CD4-positive, alpha-beta T cell treated with Interleukin-4 for 4 hours (primary cell): ENCODE measurements around the gene TXNRD2.
A peak's percentile ranks its signal among the peaks of the same experiment; 100 is the strongest.

Source experiments
- DNase-seq: peaks from one replicate; pipeline ENCODE4 v3.0.0-alpha.2; 2020

TXNRD2 gene

DNA sequence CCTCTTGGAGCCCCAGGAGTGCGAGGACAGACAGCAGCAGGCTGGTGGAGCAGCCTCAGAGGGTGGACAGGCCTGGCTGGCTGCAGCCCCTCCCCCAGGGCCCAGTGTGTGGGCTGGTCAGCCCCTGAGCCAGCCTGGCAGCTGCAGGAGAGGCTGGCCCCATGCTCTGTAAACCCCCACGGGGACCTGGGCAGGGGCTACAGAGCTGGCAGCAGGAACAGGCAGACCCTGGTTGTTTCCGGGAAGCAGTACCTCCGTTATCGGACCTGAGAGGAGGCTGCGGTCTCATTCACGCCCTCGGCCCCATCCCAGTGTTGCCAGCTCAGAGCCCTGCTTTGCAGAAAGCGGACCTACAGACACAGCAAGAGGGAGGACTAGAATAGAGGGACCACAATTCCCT is 38.6 kb downstream of the TXNRD2 start:
- no peak for DNase-seq

DNA sequence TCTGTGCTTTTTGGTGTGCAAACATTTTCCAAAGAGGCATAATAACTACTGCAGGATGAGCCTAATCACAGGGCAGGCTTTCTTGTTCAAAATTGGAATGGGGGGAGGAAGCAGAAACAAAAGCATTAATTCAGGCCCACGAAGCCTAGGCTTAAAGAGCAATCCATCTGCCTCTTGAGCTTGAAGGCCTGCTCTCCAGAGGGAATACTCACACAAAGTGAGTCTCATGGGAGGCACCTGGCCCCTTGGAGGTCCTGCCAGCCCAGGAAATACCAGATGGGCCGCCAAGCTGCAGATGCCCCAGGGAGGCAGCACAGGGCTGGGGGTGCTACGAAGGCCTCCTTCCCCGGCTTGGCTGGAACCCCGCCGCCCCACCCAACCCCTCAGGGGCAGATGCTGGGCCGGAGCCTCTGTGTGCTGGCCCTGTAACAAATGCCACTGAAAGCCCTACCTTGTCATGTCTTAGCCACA is 39.3 kb downstream of the TXNRD2 start:
- no peak for DNase-seq

DNA sequence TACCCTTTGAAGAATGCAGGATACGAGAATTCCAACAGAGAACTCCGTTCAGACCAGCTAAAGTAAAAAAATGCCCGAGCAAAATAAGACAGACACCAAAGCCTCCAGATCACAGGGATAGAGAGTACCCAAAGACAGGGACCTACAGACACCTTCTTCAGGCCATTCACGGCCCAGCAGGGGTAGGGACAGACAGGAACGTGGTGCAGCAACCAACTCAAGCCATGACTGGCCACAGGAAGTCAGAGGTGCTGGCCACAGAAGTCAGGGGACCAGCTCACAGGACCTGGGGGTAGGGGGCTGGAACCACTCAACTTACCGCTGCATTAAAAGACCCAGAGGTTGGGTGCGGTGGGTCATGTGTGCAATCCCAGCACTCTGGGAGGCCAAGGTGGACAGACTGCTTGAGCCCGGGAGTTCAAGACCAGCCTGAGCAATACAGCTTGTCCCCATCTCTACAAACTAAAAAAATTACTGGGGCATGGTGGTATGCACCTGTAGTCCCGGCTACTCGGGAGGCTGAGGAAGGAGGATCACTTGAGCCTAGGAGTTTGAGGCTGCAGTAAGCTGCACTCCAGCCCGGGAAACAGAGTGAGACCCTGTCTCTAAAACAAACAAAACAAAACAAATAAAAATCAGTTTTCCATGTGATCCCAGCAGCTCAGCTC is 39.9 kb downstream of the TXNRD2 start:
- no peak for DNase-seq

DNA sequence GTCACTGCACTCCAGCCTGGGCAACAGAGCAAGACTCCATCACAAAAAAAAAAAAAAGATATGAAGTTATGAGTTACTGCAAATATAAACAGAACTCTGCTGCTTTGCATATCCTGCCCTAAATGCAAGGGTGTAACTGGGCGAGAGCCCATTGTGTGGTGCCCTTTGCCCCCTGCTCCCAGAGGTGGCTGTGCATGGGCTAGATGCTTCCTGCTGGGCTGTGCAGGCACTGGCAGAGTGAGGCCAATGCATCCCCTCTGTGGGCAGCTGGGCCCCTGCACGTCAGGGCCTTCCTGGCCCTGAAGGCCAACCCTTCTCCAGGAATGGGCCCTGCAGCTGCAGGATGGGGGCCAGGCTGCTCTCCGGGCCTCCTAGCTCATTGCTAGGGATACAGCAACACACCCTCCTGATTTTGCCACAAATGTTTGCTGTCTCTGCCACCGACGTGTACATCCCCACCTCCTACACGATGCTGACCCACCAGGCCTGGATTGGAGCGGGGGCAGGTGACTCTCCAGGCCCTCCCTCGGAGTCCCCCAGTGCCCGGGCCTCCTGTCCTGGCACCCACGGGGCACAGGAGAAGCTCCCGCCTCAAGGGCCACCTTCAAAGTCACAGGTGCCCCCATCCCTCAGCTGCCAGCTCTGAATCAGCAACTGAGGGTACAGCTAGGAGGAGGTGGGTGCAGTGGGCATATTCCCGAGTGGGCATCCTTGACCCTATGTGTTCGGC is 40.7 kb downstream of the TXNRD2 start:
- no peak for DNase-seq

DNA sequence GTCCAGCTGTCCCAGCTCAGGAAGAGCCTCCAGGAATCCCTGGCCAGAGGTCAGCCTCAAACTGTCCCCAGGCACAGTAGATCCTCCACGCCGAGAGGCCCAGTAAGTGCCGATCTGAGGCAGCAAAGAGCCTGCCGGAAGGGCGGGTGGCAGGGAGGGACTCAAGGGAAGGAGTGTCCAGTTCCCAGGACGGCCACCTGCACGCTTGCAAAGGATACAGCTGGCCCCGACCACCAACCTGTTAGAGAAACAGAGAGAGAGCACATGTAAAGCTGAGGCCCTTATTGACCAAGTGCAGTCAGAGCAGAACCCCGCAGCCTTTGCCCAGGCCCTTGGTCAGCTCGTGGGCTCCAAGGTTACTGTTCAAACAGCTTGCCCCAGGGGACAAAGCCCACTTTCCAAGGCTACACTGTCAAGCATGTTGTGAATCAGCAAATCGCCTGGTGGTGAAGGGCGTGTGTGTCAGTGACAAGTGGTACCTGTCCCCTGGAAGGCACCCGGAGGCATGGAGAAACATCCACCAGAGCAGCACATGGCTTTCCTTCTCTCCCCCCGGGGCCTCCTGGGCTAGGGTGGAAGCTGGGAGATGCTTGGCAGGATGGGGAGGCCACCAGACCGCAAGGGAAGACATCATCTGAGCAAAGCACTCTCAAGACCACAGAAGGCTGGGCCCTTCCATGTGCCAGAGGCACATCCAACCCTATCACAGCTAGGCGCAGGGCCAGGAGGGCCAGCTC is 42.6 kb downstream of the TXNRD2 start:
- no peak for DNase-seq

DNA sequence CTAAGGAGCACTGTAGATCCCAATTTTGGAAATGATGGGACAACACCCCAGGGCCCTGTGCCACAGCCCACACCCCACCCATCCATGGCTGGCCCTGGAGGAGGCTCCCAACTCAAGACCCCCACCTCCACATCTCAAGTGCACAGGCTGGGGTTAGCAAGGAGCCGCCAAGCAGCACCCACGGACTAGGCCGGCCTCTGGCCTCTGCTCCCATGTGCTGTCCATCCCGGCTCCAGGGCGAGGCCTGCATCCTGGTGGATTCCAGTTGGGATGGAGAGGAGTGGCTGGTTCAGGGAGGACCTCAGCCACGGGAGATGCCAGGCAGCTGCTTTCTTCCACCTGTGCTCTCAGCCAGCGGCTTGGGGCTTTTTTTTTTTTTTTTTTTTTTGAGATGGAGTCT is 43.5 kb downstream of the TXNRD2 start:
- DNase-seq: no peak

DNA sequence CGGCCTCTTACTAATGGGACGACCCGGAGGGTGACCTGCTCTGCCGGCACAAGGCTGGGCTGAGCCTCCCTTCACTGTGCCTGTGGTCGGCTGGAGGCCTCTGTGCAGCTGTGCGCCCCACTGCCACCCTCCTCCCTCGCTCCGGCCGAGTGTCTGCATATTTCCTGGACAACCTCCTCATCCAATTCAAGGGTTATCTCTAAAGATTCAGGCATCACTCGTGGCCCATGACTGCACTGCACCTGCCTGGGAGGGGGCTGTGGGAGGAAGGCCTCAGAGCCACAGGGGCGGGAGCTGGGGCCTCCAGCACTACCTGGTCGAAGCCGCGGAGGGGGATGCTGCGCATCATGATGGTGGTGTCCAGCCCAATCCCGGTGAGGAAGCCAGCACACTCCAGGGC is 43.9 kb downstream of the TXNRD2 start:
- DNase-seq: no peak

DNA sequence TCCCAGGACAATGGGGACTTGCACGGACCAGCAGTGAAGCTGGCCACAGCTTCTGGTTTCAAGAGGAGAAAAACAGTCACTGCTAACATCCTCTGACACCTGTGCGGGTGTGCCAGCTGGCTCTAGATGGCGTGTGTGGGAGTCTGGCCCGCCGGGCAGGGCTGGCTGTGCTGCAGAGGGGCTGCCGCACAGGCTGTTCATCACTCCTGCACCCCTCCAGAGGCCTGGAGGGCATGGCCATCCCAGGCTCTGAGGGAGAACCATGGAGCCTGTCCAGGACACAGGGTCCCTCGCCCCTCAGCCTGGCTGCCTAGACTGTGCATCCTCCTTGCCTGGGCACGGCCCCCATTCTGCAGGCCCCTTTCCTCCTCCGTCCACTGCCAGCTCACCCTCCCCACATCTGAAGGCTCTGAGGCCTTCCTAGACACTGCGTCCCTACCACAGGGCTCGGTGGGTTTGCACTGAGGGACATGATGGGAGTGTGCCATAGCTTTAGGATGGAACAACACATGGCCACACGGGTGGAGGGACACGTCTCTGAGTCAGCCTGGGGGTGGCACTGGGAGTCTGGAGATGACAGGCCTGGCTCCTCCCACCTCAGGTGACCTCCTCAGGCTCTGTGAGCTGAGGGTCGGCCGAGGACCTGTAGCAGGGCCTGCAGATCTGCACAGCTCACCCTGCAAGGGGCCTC is 44.8 kb downstream of the TXNRD2 start:
- DNase-seq: no peak

DNA sequence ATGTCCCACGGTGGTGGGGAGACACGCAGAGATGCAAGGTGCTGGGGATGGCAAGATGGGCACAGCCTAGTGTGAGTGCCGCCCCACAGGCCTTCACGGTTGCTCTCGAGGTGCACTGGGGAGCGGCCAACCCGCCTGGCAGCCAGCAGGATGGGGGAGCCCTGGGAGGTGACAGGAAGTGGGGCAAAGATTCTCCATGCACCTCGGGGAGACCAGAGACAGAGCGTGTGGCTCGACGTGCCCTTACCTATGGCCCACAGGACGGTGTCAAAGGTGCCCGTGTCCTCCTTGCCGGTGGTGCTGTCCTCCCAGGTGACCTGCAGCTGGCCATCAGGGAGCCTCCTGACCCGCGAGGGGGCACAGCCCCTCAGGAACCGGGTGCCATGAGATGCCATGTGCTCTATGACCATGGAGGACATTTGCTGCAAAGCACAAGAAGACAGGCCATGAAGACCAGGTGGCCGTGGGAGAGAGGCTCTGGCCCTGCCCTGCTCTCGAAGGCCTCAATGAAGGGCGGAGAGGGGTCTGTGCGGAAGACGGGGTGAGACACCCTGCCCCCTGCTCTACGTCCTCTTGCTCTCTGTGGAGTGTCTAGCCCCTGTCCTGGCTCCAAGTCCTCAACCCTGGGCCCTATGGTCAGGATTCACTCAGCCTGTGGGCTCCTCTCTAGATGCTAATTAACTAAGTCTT is 46.3 kb downstream of the TXNRD2 start:
- no peak for DNase-seq

DNA sequence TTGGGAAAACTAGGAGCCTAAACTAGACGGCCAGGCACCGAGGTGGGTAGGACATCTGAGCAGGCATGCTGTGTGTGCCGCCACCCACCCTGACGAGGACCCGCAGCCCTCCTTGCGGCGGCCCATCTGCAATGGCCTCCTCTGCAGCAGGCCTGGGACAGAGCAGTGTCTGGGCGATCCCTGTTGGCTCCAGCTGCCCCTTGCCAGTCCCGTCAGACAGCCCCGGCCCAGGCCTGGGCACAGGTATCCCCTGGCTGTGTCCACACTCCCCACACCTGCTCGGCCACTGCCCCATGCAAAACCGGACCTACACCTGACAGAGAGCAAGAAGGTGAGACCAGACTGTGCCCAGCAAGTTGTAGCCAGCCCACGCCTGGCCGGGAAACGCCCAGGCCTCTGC is 48.3 kb downstream of the TXNRD2 start:
- no peak for DNase-seq

DNA sequence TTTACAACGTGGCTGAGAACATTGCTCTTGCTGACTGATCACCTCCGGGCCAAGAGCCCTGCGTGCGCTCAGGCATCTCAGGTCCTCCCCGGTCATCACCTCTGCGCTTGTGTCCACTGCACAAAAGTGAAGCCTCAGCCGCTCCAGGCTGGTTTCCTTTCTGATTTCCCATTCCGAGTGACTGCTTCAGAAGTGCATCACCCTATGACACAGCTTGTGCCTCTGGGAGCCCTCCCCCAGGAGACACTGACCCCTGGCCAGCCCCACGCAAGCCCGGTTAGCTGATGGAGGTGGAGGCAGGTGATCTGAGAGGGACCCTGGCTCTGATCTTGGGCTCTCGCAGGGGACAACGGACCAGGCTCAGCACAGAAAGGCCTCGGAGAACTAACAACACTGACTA is 48.7 kb downstream of the TXNRD2 start:
- DNase-seq: no peak

DNA sequence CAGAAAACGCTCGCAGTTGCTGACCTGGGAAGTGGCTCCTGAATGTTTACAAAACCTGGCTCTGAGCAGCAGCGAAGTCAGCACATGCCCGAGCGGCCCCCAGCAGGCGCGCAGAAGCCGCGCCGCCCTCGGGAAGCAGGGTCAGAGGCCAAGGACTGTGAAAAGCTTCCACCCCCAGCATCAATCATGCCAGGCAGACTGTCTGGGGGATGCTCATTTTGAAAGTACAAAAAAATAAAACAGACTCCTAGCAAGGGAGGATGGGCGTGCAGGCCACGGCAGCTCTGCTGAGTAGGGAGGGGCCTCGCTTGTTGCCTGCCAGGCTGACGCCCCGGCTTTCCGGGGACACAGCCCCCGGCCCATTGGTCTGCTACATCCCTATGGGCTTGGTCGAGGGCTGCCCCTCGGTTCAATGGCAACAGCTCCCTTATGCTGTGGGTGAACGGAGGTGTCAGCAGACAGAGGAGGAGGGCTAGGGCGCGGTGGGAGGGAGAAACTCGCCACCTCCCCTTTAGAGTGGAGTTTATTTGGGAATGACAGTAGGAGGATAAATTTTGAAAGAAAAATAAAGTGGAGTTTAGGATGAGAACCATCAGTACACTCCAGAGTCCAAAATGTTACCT is 49.2 kb downstream of the TXNRD2 start:
- peak; percentile 53 for DNase-seq

DNA sequence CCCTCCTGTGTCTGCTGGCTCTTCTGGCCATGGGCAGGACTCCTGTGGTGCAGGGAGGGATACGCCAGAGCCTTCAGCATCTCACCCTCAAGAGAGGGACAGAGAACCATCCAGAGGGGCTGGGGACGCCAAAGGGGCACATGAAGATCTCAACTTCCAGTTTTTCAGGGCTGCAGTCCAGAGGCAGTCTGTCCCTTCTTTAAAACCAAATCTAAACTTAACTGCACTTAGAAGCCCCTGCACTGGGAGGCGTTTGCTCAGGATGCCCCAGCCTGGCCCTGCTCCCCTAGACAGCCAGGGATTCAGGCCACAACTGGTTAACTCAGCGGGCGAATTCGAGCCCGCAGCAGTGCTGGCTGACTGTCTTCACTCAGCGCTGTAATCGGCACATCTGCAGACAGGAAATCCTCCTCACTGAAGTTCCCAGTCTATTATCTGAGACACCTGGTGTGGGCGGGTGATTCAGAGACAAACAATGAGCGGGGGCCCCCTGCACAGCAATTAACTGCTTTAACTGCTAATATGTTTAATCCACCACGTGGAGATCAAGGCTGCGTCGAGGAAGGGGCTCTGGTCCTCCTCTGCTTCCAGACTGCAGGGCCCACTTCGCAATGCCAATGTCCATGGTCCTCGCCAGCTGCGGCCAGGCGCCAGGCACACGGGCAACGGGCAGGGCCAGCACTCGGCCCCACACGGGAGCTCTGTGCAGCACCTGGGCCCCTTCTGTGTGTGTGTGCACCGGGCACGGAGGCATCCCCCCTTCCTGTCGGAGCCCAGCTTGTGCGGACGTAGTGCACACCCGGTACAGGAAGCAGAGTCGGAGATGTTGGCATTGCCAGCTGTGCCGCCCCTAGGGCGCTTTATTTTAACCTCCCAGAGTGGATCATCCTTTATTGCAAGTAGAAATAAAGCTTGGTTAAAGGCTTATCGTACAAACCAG is 50.0 kb downstream of the TXNRD2 start:
- peak; percentile 93 for DNase-seq

DNA sequence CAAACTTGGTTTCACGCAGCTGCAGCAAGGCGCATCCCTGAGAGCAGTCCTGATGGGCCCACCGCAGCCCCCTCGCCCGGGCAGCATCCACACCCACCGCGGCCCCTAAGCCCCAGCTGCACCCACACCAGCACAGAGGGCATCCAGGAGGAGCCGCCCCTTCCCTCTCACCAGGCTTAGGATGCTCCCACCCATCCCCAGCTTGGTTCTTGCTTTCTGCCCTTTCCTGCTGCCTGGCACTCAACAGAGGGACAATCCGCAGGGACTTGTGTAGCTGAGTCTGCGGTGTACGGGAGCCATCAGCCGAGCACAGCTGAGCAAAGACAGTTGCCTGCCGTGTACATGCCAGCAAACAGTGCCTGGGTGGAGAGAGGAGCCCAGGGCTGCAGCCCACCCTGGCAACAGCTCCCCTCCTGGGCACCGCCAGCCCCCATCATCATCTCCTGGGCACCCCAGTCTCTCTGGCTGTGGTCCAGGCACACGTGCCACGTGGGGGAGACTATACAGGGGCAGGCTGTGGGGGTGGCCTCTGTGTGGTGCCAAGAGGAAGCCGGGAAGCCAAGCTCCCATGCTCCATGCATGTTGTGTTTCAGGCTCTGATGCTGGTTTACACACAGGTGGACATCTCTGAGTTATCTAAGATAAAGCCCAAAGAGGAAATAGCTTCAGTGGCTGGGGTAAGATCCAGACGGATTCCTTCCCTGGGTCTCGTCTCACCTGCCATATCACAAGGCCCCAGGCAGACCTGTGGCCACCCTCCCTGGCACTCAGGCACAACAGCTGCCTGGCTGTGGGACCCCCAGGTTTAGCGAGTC is 50.9 kb downstream of the TXNRD2 start:
- no peak for DNase-seq

DNA sequence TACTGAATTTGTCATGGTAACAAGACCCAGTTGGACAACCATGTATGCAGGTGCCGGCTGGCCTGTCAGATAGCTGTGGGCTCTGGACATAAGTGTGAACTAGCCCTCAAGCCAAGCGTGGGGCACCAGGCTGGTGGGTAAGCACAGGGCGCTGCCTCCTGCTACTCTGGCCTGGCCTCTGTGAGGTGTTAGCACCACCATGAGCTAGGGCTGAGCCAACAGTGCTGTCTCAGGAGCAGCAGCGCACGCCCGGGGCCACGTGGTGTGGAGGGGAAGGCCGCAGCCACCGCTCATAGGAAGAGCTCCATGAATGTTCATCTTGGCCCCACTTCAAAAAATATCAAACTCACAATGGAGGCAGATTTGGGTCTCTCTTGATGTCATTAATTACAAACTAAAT is 51.7 kb downstream of the TXNRD2 start:
- peak; percentile 14 for DNase-seq

DNA sequence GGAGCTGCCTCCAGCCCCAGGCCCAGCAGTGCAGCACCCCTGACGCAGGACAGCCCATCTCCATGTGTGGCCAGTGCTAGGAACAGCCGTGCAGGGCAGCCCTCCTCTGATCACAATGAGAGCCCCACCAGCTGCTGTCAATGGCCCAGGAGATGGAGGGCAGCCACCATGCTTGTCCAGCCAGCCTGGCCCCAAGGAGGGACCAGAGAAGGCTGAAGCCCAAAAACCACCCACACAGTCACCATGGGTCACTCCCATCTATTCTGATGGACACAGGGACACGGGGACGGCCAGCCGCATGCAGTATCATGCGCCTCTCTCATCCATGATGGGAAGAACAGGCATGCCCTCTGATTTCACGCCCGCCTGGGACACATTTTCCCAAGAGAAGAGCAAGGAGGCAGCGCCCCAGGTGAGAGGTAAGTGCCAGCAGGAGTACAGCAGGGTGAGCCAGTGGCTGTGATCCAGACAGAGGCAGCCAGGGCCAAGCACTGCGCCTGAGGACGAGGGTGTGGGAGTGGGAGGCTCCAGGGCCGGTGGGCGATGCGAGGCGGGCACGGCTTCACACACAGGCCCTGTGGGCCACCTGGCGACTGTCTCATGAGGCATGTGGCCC is 53.4 kb downstream of the TXNRD2 start:
- no peak for DNase-seq

DNA sequence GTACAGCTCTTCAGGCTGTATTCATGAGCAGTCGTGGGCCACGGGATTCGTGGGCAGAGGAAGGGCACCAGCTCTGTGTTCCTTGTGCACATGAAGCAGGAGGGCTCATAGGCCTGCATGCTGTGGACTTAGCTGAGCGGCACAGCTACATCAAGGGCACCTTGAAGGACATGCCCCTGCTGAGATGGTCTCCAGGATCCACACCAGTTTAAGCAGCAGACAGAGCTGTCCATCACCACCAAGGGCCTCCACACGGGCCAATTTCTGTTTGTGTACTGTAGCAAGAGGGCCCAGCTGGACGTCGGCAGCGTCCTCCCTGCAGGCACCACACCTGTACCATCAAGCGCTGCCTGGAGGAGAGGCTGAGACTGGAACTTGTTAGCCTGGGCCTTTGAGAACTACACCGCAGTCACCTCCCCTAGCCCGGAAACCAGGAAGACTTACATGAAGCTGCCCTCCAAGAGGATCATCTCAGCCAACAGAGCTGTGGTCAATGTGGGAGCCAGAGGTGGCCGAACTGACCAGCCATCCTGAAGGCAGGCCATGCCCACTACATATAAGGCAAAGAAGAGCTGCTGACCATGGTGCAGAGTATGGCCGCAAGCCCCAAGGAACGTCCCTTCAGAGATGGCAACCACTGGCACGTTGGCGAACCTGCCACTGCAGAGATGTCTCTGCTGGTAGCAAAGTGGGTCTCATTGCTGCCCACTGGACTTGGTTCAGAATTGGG is 54.2 kb downstream of the TXNRD2 start:
- no peak for DNase-seq

DNA sequence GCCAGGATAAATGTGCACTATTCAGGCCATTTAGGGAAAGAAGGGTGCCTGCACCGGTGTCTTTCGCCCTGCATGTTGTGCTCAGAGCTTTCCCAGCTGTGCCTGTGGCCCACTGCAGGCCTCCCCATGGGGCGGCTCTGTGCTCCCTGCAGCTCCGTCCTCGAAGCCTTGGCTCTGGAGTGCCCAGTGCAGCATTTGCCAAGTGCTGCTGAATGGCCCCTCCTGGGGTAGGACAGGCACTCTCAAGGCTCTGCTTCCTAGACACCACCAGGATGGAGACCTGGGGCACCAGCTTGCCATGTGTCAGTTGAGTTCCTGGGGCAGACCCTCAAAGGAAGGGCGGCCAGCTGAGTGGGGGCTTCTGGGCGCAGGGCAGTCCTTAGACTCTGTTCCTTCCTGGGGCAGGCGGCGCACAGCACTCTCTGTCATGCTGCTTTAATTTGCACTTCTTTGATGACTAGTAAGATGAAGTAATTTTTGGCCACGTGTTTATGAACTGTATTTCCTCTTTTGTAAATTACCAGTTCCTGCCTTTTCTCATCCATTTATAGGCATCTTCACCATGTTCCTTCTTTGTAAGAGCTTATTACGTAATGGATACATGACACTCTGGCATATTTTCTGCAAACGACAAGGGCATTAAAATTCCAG is 54.9 kb downstream of the TXNRD2 start:
- peak; percentile 62 for DNase-seq
